ENCODE measurements around the gene EXOG.

Gene EXOG

GRCh38 chr3:38545550-38545949 is 49.4 kb downstream of the EXOG start:
- no peaks in the 10 kb centered on the region for H3K9me2 ChIP-seq (replicated peaks; ENCODE audit: control insufficient read depth, low read length)

GRCh38 chr3:38545983-38546382 is 49.8 kb downstream of the EXOG start:
- Histone ChIP-seq H4K20me1 (ENCODE audit: control insufficient read depth, insufficient read depth, low read depth, low read length) (no peaks in the 10 kb centered on the region), H3K9me2 (replicated peaks; ENCODE audit: control insufficient read depth, low read length) (no peaks in the 10 kb centered on the region), H3K4me2 (ENCODE audit: low read length) (no peak overlapping the region), H3F3A (ENCODE audit: control insufficient read depth, insufficient read depth) (no peaks in the 10 kb centered on the region), H3K27ac (ENCODE audit: low read depth, low read length) (no peak overlapping the region), H3K4me3 (ENCODE audit: low read length) (no peak overlapping the region), H3K27me3 (ENCODE audit: control insufficient read depth, low read length) (no peaks in the 10 kb centered on the region), H3K36me3 (ENCODE audit: control insufficient read depth, low read length) (no peaks in the 10 kb centered on the region), H3K9me3 (ENCODE audit: control insufficient read depth, insufficient read depth, low read length) (no peaks in the 10 kb centered on the region), H3K4me1 (ENCODE audit: control insufficient read depth, low read length) (no peaks in the 10 kb centered on the region; the same call in 1 of the 2 replicates), H3K79me2 (ENCODE audit: control insufficient read depth, low read length) (no peaks in the 10 kb centered on the region)
- no peak for TF ChIP-seq EZH2phosphoT487 (IDR thresholded peaks at IDR 0.05; ENCODE audit: borderline replicate concordance, low read length)
- TF ChIP-seq CTCF (IDR thresholded peaks at IDR 0.05; ENCODE audit: low read depth, low read length, poor library complexity, severe bottlenecking) = no peak

More at GRCh38 chr3:38545550-38545949, 49.4 kb downstream of the EXOG start:
- H3K4me1 ChIP-seq (ENCODE audit: control insufficient read depth, low read length) = no peaks in the 10 kb centered on the region; the same call in 1 of the 2 replicates
- H3K4me3 ChIP-seq (ENCODE audit: low read length) = no peak overlapping the region
- H3K36me3 ChIP-seq (ENCODE audit: control insufficient read depth, low read length) = no peaks in the 10 kb centered on the region
- H3K79me2 ChIP-seq (ENCODE audit: control insufficient read depth, low read length) = no peaks in the 10 kb centered on the region
- no peaks in the 10 kb centered on the region for H3F3A ChIP-seq (ENCODE audit: control insufficient read depth, insufficient read depth)
- H3K4me2 ChIP-seq (ENCODE audit: low read length) = no peak overlapping the region
- no peaks in the 10 kb centered on the region for H4K20me1 ChIP-seq (ENCODE audit: control insufficient read depth, insufficient read depth, low read depth, low read length)
- no peaks in the 10 kb centered on the region for H3K9me3 ChIP-seq (ENCODE audit: control insufficient read depth, insufficient read depth, low read length)
- no peaks in the 10 kb centered on the region for H3K27me3 ChIP-seq (ENCODE audit: control insufficient read depth, low read length)
- no peak for TF ChIP-seq EZH2phosphoT487 (IDR thresholded peaks at IDR 0.05; ENCODE audit: borderline replicate concordance, low read length)
- TF ChIP-seq CTCF (IDR thresholded peaks at IDR 0.05; ENCODE audit: low read depth, low read length, poor library complexity, severe bottlenecking) = no peak
- H3K27ac ChIP-seq (ENCODE audit: low read depth, low read length) = no peak overlapping the region

GRCh38 chr3:38548154-38548931 is 52.2 kb downstream of the EXOG start:
- no peaks in the 10 kb centered on the region for H4K20me1 ChIP-seq (ENCODE audit: control insufficient read depth, insufficient read depth, low read depth, low read length)
- no peaks in the 10 kb centered on the region for H3K36me3 ChIP-seq (ENCODE audit: control insufficient read depth, low read length)
- H3K4me3 ChIP-seq (ENCODE audit: low read length) = no peak overlapping the region
- H3K27ac ChIP-seq (ENCODE audit: low read depth, low read length) = no peak overlapping the region
- no peak for TF ChIP-seq EZH2phosphoT487 (IDR thresholded peaks at IDR 0.05; ENCODE audit: borderline replicate concordance, low read length)
- no peak for TF ChIP-seq CTCF (IDR thresholded peaks at IDR 0.05; ENCODE audit: low read depth, low read length, poor library complexity, severe bottlenecking)
- H3K4me1 ChIP-seq (ENCODE audit: control insufficient read depth, low read length) = no peaks in the 10 kb centered on the region; the same call in 1 of the 2 replicates
- H3F3A ChIP-seq (ENCODE audit: control insufficient read depth, insufficient read depth) = no peaks in the 10 kb centered on the region
- H3K9me3 ChIP-seq (ENCODE audit: control insufficient read depth, insufficient read depth, low read length) = no peaks in the 10 kb centered on the region
- H3K9me2 ChIP-seq (replicated peaks; ENCODE audit: control insufficient read depth, low read length) = no peaks in the 10 kb centered on the region
- no peaks in the 10 kb centered on the region for H3K27me3 ChIP-seq (ENCODE audit: control insufficient read depth, low read length)
- no peak overlapping the region for H3K4me2 ChIP-seq (ENCODE audit: low read length)
- H3K79me2 ChIP-seq (ENCODE audit: control insufficient read depth, low read length) = no peaks in the 10 kb centered on the region

Measured in DOHH2 (cell line).